Measurements from ENCODE around the gene GALNTL6.
"Not testable (repeated sequence)": the region's sequence is repeated elsewhere in the genome, so short reads cannot be mapped to it uniquely, and the experiment has no call there.

DNA sequence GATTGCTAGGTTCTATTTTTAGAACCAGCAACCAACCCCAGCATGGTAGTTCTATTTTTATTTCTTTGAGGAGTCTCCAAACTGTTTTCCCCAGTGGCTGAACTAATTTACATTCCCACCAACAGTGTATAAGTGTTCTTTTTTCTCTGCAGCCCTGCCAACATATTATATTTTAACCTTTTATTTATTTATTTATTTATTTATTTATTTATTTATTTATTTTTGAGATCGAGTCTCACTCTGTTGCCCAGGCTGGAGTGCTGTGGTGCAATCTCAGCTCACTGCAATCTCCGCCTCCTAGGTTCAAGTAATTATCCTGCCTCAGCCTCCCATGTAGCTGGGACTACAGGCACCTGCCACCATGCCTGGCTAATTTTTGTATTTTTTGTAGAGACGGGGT, 1074.2 kb downstream of the GALNTL6 start:
- TF ChIP-seq, protein P1, sequence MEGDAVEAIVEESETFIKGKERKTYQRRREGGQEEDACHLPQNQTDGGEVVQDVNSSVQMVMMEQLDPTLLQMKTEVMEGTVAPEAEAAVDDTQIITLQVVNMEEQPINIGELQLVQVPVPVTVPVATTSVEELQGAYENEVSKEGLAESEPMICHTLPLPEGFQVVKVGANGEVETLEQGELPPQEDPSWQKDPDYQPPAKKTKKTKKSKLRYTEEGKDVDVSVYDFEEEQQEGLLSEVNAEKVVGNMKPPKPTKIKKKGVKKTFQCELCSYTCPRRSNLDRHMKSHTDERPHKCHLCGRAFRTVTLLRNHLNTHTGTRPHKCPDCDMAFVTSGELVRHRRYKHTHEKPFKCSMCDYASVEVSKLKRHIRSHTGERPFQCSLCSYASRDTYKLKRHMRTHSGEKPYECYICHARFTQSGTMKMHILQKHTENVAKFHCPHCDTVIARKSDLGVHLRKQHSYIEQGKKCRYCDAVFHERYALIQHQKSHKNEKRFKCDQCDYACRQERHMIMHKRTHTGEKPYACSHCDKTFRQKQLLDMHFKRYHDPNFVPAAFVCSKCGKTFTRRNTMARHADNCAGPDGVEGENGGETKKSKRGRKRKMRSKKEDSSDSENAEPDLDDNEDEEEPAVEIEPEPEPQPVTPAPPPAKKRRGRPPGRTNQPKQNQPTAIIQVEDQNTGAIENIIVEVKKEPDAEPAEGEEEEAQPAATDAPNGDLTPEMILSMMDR (IDR thresholded peaks at IDR 0.05) = not testable (repeated sequence)
- TF ChIP-seq POLR2A (IDR thresholded peaks at IDR 0.05) = not testable (repeated sequence)

Measured in lower leg skin (tissue), 3 donors.